Transverse colon (tissue), 4 donors: Measurements from ENCODE around the gene UNC5B. TPM values are rescaled to one million over a fixed set of nuclear protein-coding genes. Genes with fewer than 3 reads are reported as not detected.
"Not testable (repeated sequence)": the region's sequence is repeated elsewhere in the genome, so short reads cannot be mapped to it uniquely, and the experiment has no call there.

Experiments
- DNase-seq: peaks from one replicate; pipeline ENCODE4 v3.0.0-alpha.2; 2019
- H3K27ac ChIP-seq, 4 donors: fragments of 200-600 bp; sonication (generic); 2 replicates each; pipeline ENCODE4 v1.5.1; 2016 to 2018; ENCODE audit warnings: inconsistent platforms in 4 of 4
- H3K27me3 ChIP-seq: fragments of 200-600 bp; sonication (generic); 2 replicates; pipeline ENCODE4 v1.5.1; 2017; ENCODE audit warnings: inconsistent platforms
- H3K36me3 ChIP-seq, 4 donors: fragments of 200-600 bp; sonication (generic); 2 replicates each; pipeline ENCODE4 v1.5.1; 2017 to 2019; ENCODE audit warnings: inconsistent platforms in 4 of 4
- H3K4me1 ChIP-seq, 4 donors: fragments of 200-600 bp; sonication (generic); 2 replicates each; pipeline ENCODE4 v1.5.1; 2017 to 2020; ENCODE audit warnings: inconsistent platforms in 4 of 4
- H3K4me3 ChIP-seq, 4 donors: fragments of 200-600 bp; sonication (generic); 1 replicate in 1 of 4; 2 replicates in 3 of 4; pipeline versions ENCODE4 v1.5.1 to v1.6.1; 2017 to 2019; ENCODE audit warnings: inconsistent platforms in 4 of 4
- H3K9me3 ChIP-seq, 2 donors: fragments of 200-600 bp; sonication (generic); 2 replicates each; pipeline ENCODE4 v1.5.1; 2017 to 2019; ENCODE audit warnings: inconsistent platforms in 2 of 2
- CTCF ChIP-seq, 5 experiments: fragments of 200-600 bp in 3 of 5; fragments of 450-650 bp in 2 of 5; sonication (generic) in 3 of 5; IDR thresholded peaks; 1 replicate in 2 of 5; 2 replicates in 3 of 5; pipeline ENCODE4 v1.5.1; 2016 to 2017; ENCODE audit warnings: antibody characterized with exemption in 5 of 5, inconsistent platforms in 3 of 5, mild to moderate bottlenecking in 2 of 5, moderate library complexity in 1 of 5
- EP300 ChIP-seq: sonication (generic); formaldehyde crosslinking; IDR thresholded peaks from one replicate; pipeline ENCODE4 v1.6.1; 2017; ENCODE audit warnings: antibody characterized with exemption, low read depth
- POLR2A ChIP-seq: fragments of 450-650 bp; IDR thresholded peaks from one replicate; pipeline ENCODE4 v1.6.1; 2016; ENCODE audit warnings: antibody characterized with exemption, mild to moderate bottlenecking, moderate library complexity
- POLR2AphosphoS5 ChIP-seq, 3 donors: sonication (generic); formaldehyde crosslinking; IDR thresholded peaks; one replicate each; pipeline ENCODE4 v1.6.1; 2016; ENCODE audit warnings: antibody characterized with exemption in 3 of 3
- WGBS, 2 donors: methylation state at CpG; one replicate each; pipeline ENCODE4 v1.1.5; 2018; ENCODE audit warnings: low coverage in 1 of 2; 5-methylcytosine and 5-hydroxymethylcytosine counted together
- in situ Hi-C, 4 donors: fragments of 200-750 bp; cut with MboI; loops; one replicate each; pipeline versions ENCODE4 v1.15.0 to v1.15.1; 2017; ENCODE audit warnings: low sequenced_read_pairs in 3 of 4, low pct_ligation_motif_present in 1 of 4, low pct_unique_long_range_greater_than_20kb in 1 of 4
- intact Hi-C: fragments of 100-400 bp; cut with DNase I; formaldehyde crosslinking; loops from one replicate; pipeline ENCODE4 v1.15.1; 2023; ENCODE audit warnings: low total_unique reads
- total RNA-seq, 4 donors: library from RNA; depleted of rRNA; stranded (reverse); fragments of >200 nt; gene quantifications; one replicate each; pipeline ENCODE4 v1.1.0, GENCODE V29; 2016

Gene UNC5B
- total RNA-seq, 4 donors from 2014 or later: 12.3 to 74.1 (median 41.2) TPM

- no peaks in the 10 kb centered on the region for H3K4me1 ChIP-seq
- no peaks in the 10 kb centered on the region for H3K27me3 ChIP-seq
- no peak overlapping the region for H3K27ac ChIP-seq
- in situ Hi-C loops: no loop called here
- H3K4me3 ChIP-seq: no peak overlapping the region
- intact Hi-C loops: no loop called here
- H3K36me3 ChIP-seq: no peaks in the 10 kb centered on the region
- H3K9me3 ChIP-seq: no peaks in the 10 kb centered on the region
- TF ChIP-seq POLR2A: no peak
- no peak for TF ChIP-seq CTCF (IDR thresholded peaks at IDR 0.05)
- no peak for TF ChIP-seq EP300
- TF ChIP-seq POLR2AphosphoS5 (IDR thresholded peaks at IDR 0.05): no peak
- 57% methylated on average over 6 of the region's 6 CpGs; no CpG with 5 or more reads in 1 of the 2 donors for WGBS, 2 donors
- DNase-seq: no peak
Observed at GRCh38 chr10:71294091-71294561, 81.8 kb downstream of the UNC5B start.

- 66 to 83% methylated on average over 1 to 4 of the region's 4 CpGs for WGBS, 2 donors
- H3K4me3 ChIP-seq: no peak overlapping the region
- no peaks in the 10 kb centered on the region for H3K4me1 ChIP-seq
- DNase-seq: no peak
- H3K36me3 ChIP-seq: no peaks in the 10 kb centered on the region
- in situ Hi-C loops: no loop called here
- no peaks in the 10 kb centered on the region for H3K27me3 ChIP-seq
- no peaks in the 10 kb centered on the region for H3K9me3 ChIP-seq
- H3K27ac ChIP-seq: no peak overlapping the region
- intact Hi-C loops: no loop called here
- TF ChIP-seq POLR2AphosphoS5 (IDR thresholded peaks at IDR 0.05) (no peak), EP300 (no peak), POLR2A (no peak)
Observed at GRCh38 chr10:71294856-71295255, 82.5 kb downstream of the UNC5B start.

GRCh38 chr10:71295641-71296040 lies 83.3 kb downstream of the UNC5B start:
- Histone ChIP-seq H3K4me3 (no peak overlapping the region), H3K4me1 (no peaks in the 10 kb centered on the region), H3K9me3 (no peaks in the 10 kb centered on the region), H3K27ac (no peak overlapping the region), H3K27me3 (no peaks in the 10 kb centered on the region), H3K36me3 (no peaks in the 10 kb centered on the region)
- no peak for DNase-seq
- 88 to 92% methylated on average over 3 to 9 of the region's 9 CpGs for WGBS, 2 donors
- intact Hi-C loops (no loop called here), in situ Hi-C loops (no loop called here)
- no peak for TF ChIP-seq POLR2AphosphoS5 (IDR thresholded peaks at IDR 0.05)
- TF ChIP-seq EP300: no peak
- TF ChIP-seq CTCF (IDR thresholded peaks at IDR 0.05): no peak
- TF ChIP-seq POLR2A: no peak

- no peak for TF ChIP-seq POLR2A
- TF ChIP-seq POLR2AphosphoS5 (IDR thresholded peaks at IDR 0.05): no peak
- no peak for TF ChIP-seq EP300
- TF ChIP-seq CTCF (IDR thresholded peaks at IDR 0.05): no peak
- Histone ChIP-seq H3K27ac (no peak overlapping the region), H3K36me3 (no peaks in the 10 kb centered on the region), H3K4me1 (no peaks in the 10 kb centered on the region), H3K27me3 (no peaks in the 10 kb centered on the region), H3K4me3 (no peak overlapping the region), H3K9me3 (no peaks in the 10 kb centered on the region)
- DNase-seq: no peak
- in situ Hi-C loops (no loop called here), intact Hi-C loops (no loop called here)
- WGBS, 2 donors: 60% methylated on average over 5 of the region's 5 CpGs; no CpG with 5 or more reads in 1 of the 2 donors
Observed at GRCh38 chr10:71296086-71296485, 83.7 kb downstream of the UNC5B start.

- in situ Hi-C loops, intact Hi-C loops, H3K9me3 ChIP-seq, H3K4me3 ChIP-seq, H3K36me3 ChIP-seq, H3K4me1 ChIP-seq, H3K27me3 ChIP-seq, H3K27ac ChIP-seq, DNase-seq: not testable (repeated sequence)
- WGBS, 2 donors: 48% methylated on average over 13 of the region's 13 CpGs; no CpG with 5 or more reads in 1 of the 2 donors
Observed at GRCh38 chr10:71296811-71297210, 84.4 kb downstream of the UNC5B start.
